Neuronal stem cell (in vitro differentiated cells): ENCODE data around the gene ZSWIM1.

ENCODE experiments used
- DNase-seq: peaks from one replicate; pipeline ENCODE4 v3.0.0-alpha.2; 2013; ENCODE audit warnings: low spot score
- H2AFZ ChIP-seq: one replicate; pipeline ENCODE4 v1.6.1; 2013; ENCODE audit warnings: mild to moderate bottlenecking, low read length, inconsistent platforms
- H2AK5ac ChIP-seq: 2 replicates; pipeline ENCODE4 v1.6.1; 2013; ENCODE audit warnings: low read depth, mild to moderate bottlenecking, inconsistent platforms, low read length, moderate library complexity, mixed read lengths
- H2BK120ac ChIP-seq: 2 replicates; pipeline ENCODE4 v1.6.1; 2013; ENCODE audit warnings: low read depth, mild to moderate bottlenecking, inconsistent platforms, low read length, moderate library complexity, mixed read lengths
- H2BK12ac ChIP-seq: one replicate; pipeline ENCODE4 v1.6.1; 2013; ENCODE audit warnings: low read length, inconsistent platforms
- H2BK15ac ChIP-seq: 2 replicates; pipeline ENCODE4 v1.6.1; 2013; ENCODE audit warnings: mild to moderate bottlenecking, low read length, inconsistent platforms, mixed read lengths
- H2BK5ac ChIP-seq: one replicate; pipeline ENCODE4 v1.6.1; 2013; ENCODE audit warnings: inconsistent platforms, mild to moderate bottlenecking, low read length, moderate library complexity
- H3K14ac ChIP-seq: one replicate; pipeline ENCODE4 v1.6.1; 2013; ENCODE audit warnings: low read length, inconsistent platforms
- H3K18ac ChIP-seq: 2 replicates; pipeline ENCODE4 v1.6.1; 2013; ENCODE audit warnings: low read length, inconsistent platforms
- H3K23ac ChIP-seq: 2 replicates; pipeline ENCODE4 v1.6.1; 2013; ENCODE audit warnings: low read depth, mild to moderate bottlenecking, mixed read lengths, low read length, inconsistent platforms; ENCODE audit not compliant: poor library complexity
- H3K27ac ChIP-seq: replicated peaks from 3 replicates; pipeline ENCODE4 v1.5.1; 2013; ENCODE audit warnings: low read length, inconsistent platforms
- H3K27me3 ChIP-seq, 3 experiments: 2 replicates each; pipeline ENCODE4 v1.6.1; 2013; ENCODE audit warnings: low read length in 3 of 3, mild to moderate bottlenecking in 2 of 3, inconsistent platforms in 1 of 3, low read depth in 1 of 3, mixed read lengths in 1 of 3, moderate library complexity in 1 of 3; ENCODE audit not compliant: control insufficient read depth in 3 of 3, insufficient read depth in 3 of 3
- H3K36me3 ChIP-seq, 2 donors: replicated peaks in 1 of 2; 2 replicates each; pipeline ENCODE4 v1.6.1; 2013; ENCODE audit warnings: low read length in 2 of 2; ENCODE audit not compliant: control insufficient read depth in 2 of 2, insufficient read depth in 2 of 2
- H3K4ac ChIP-seq: 2 replicates; pipeline ENCODE4 v1.6.1; 2013; ENCODE audit warnings: inconsistent platforms, mild to moderate bottlenecking, low read length, moderate library complexity
- H3K4me1 ChIP-seq, 2 donors: 1 replicate in 1 of 2; 2 replicates in 1 of 2; pipeline ENCODE4 v1.6.1; 2013; ENCODE audit warnings: low read length in 2 of 2, low read depth in 1 of 2; ENCODE audit not compliant: control insufficient read depth in 2 of 2, insufficient read depth in 1 of 2
- H3K4me2 ChIP-seq: one replicate; pipeline ENCODE4 v1.6.1; 2013; ENCODE audit warnings: mild to moderate bottlenecking, low read length, inconsistent platforms; ENCODE audit not compliant: insufficient read depth, poor library complexity, severe bottlenecking
- H3K4me3 ChIP-seq, 2 donors: 2 replicates each; pipeline ENCODE4 v1.5.1; 2013; ENCODE audit warnings: low read length in 2 of 2, mild to moderate bottlenecking in 2 of 2, inconsistent platforms in 1 of 2, moderate library complexity in 1 of 2
- H3K79me1 ChIP-seq: one replicate; pipeline ENCODE4 v1.6.1; 2013; ENCODE audit warnings: low read depth, mild to moderate bottlenecking, inconsistent platforms, low read length, moderate library complexity
- H3K9ac ChIP-seq: one replicate; pipeline ENCODE4 v1.6.1; 2013; ENCODE audit warnings: mild to moderate bottlenecking, low read depth, low read length, inconsistent platforms; ENCODE audit not compliant: poor library complexity
- H3K9me3 ChIP-seq, 2 donors: replicated peaks in 1 of 2; 2 replicates each; pipeline versions ENCODE3 to v1.6.1; 2013; ENCODE audit warnings: low read length in 2 of 2, mild to moderate bottlenecking in 2 of 2, inconsistent platforms in 1 of 2, low read depth in 1 of 2, mixed read lengths in 1 of 2, moderate library complexity in 1 of 2; ENCODE audit not compliant: control insufficient read depth in 2 of 2, insufficient read depth in 1 of 2
- H4K8ac ChIP-seq: one replicate; pipeline ENCODE4 v1.6.1; 2013; ENCODE audit warnings: low read depth, mild to moderate bottlenecking, inconsistent platforms, low read length, moderate library complexity
- H4K91ac ChIP-seq: one replicate; pipeline ENCODE4 v1.6.1; 2013; ENCODE audit warnings: low read length, low read depth, mild to moderate bottlenecking, inconsistent platforms; ENCODE audit not compliant: poor library complexity
- WGBS, 2 donors: extraction: QIAGEN DNeasy Blood & Tissue Kit; methylation state at CpG; one replicate each; pipeline ENCODE4 v1.1.7; 2013; ENCODE audit warnings: missing lambda C conversion rate in 2 of 2, mixed read lengths in 1 of 2; ENCODE audit not compliant: insufficient read length in 2 of 2, insufficient replicate concordance in 1 of 2; ENCODE audit errors: extremely low coverage in 2 of 2; 5-methylcytosine and 5-hydroxymethylcytosine counted together

The ZSWIM1 gene

GRCh38 chr20:45850238-45850637 lies 30.8 kb upstream of the ZSWIM1 start:
- Histone ChIP-seq H3K4ac (no peak overlapping the region), H4K91ac (no peak overlapping the region), H2AFZ (no peak overlapping the region), H3K79me1 (no peaks in the 10 kb centered on the region), H3K9me3 (no peaks in the 10 kb centered on the region), H3K27me3 (no peaks in the 10 kb centered on the region), H3K36me3 (peaks cover 5 to 43% of the 10 kb centered on the region in 2 donors), H2BK120ac (no peak overlapping the region), H2BK12ac (no peak overlapping the region), H2AK5ac (no peak overlapping the region), H3K9ac (no peak overlapping the region), H2BK15ac (no peak overlapping the region), H3K23ac (no peak overlapping the region), H3K4me2 (no peak overlapping the region), H2BK5ac (no peak overlapping the region), H3K4me1 (no peaks in the 10 kb centered on the region), H3K14ac (no peak overlapping the region), H4K8ac (no peak overlapping the region), H3K4me3 (no peak overlapping the region), H3K18ac (no peak overlapping the region), H3K27ac (no peak overlapping the region)
- no peak for DNase-seq
- WGBS, 2 donors: no CpG with 5 or more reads among the region's 2 CpGs

GRCh38 chr20:45850926-45851325 lies 30.1 kb upstream of the ZSWIM1 start:
- Histone ChIP-seq H3K4ac (no peak overlapping the region), H2BK15ac (no peak overlapping the region), H3K4me3 (no peak overlapping the region), H2BK12ac (no peak overlapping the region), H3K4me1 (peaks cover 0 to 2% of the 10 kb centered on the region in 2 donors), H3K27me3 (no peaks in the 10 kb centered on the region), H4K91ac (no peak overlapping the region), H3K9ac (no peak overlapping the region), H2BK120ac (no peak overlapping the region), H3K18ac (no peak overlapping the region), H3K36me3 (peaks cover 2 to 37% of the 10 kb centered on the region in 2 donors), H3K9me3 (no peaks in the 10 kb centered on the region), H4K8ac (no peak overlapping the region), H3K27ac (no peak overlapping the region), H2AFZ (no peak overlapping the region), H2AK5ac (no peak overlapping the region), H3K4me2 (no peak overlapping the region), H2BK5ac (no peak overlapping the region), H3K79me1 (no peaks in the 10 kb centered on the region), H3K23ac (no peak overlapping the region), H3K14ac (no peak overlapping the region)
- no peak for DNase-seq
- no CpG with 5 or more reads among the region's 1 CpG for WGBS, 2 donors

GRCh38 chr20:45851501-45851900 lies 29.5 kb upstream of the ZSWIM1 start:
- H3K14ac ChIP-seq: no peak overlapping the region
- peaks cover 0 to 2% of the 10 kb centered on the region in 2 donors for H3K4me1 ChIP-seq
- H2BK120ac ChIP-seq: no peak overlapping the region
- H3K27me3 ChIP-seq: no peaks in the 10 kb centered on the region
- H3K18ac ChIP-seq: no peak overlapping the region
- peaks cover 0 to 31% of the 10 kb centered on the region in 2 donors for H3K36me3 ChIP-seq
- no peak overlapping the region for H2BK15ac ChIP-seq
- H3K79me1 ChIP-seq: no peaks in the 10 kb centered on the region
- no peak overlapping the region for H4K91ac ChIP-seq
- H3K4ac ChIP-seq: no peak overlapping the region
- no peak overlapping the region for H2AK5ac ChIP-seq
- H3K4me2 ChIP-seq: no peak overlapping the region
- no peak overlapping the region for H4K8ac ChIP-seq
- H3K27ac ChIP-seq: no peak overlapping the region
- no peak overlapping the region for H3K23ac ChIP-seq
- H3K9me3 ChIP-seq: no peaks in the 10 kb centered on the region
- no peak overlapping the region for H2BK5ac ChIP-seq
- H2AFZ ChIP-seq: no peak overlapping the region
- H3K4me3 ChIP-seq: no peak overlapping the region
- no peak for DNase-seq
- no peak overlapping the region for H3K9ac ChIP-seq
- H2BK12ac ChIP-seq: no peak overlapping the region

GRCh38 chr20:45852326-45852725 lies 28.7 kb upstream of the ZSWIM1 start:
- Histone ChIP-seq H3K18ac (no peak overlapping the region), H2BK15ac (no peak overlapping the region), H3K14ac (no peak overlapping the region), H3K9ac (no peak overlapping the region), H3K4me2 (no peak overlapping the region), H3K4me1 (peaks cover 2 to 5% of the 10 kb centered on the region in 2 donors), H2BK12ac (no peak overlapping the region), H3K4ac (no peak overlapping the region), H3K23ac (no peak overlapping the region), H4K91ac (no peak overlapping the region), H2AFZ (no peak overlapping the region), H2AK5ac (no peak overlapping the region), H2BK5ac (no peak overlapping the region), H3K36me3 (peaks cover 0 to 26% of the 10 kb centered on the region in 2 donors), H3K27ac (no peak overlapping the region), H2BK120ac (no peak overlapping the region), H3K4me3 (no peak overlapping the region), H3K79me1 (peaks cover 2% of the 10 kb centered on the region), H4K8ac (no peak overlapping the region), H3K9me3 (no peaks in the 10 kb centered on the region), H3K27me3 (no peaks in the 10 kb centered on the region)
- DNase-seq: no peak
- no CpG with 5 or more reads among the region's 6 CpGs for WGBS, 2 donors
